Uterine smooth muscle cell (primary cell): Measurements from ENCODE around the gene ACSS1. TPM values are rescaled to one million over a fixed set of nuclear protein-coding genes. Genes with fewer than 3 reads are reported as not detected.

Source experiments
- total RNA-seq: library from RNA; depleted of rRNA; stranded (reverse); fragments of >200 nt; gene quantifications from 2 replicates; pipeline ENCODE4 v1.2.3, GENCODE V29; 2014

Gene ACSS1
- 5.5 and 6.6 TPM in 2 replicates for total RNA-seq

DNA sequence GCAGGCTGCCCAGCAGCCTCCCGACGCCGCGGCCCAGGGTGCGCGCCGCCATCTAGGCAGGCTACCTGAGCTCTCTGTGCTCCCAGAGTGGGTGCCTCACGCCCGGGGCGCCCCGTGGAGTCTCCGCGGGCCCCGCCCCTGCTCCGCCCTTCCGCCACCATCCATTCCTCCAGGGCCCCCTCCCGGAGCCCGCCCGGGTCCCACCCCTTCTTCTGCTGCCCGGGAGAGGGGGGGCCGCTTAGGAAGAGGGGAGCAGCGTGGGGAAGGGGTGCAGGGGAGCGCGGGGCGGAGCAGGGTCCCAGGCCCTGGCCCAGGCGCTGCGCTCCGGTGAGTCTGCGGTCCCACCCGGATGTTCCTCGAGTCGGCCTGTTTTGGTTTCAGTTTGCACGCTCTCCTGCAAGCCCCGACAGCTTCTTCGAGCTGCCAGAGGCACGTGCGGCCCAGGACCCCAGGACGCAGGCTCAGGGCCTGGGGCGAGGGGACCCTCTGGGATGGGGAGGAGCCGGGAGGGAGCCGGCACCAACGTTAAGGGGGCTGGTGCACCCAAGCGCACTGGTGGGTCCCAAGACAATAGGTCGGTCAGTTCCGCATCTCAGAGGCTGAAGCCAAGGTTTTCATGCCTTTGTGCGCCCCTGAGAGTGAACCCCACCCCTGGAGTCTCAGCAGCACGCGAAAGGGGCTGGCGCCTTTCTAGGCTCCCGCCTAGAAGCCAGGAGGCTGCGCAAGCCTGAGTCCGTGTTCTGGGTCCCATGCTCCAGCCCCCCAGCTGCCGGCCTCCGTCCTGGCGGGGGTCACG lies at the start of gene ACSS1:
Gene ACSS1 (minus strand): TSS at position 89 of the 796 bp plus-strand sequence. CDS start 37 bp downstream, at position 52.

DNA sequence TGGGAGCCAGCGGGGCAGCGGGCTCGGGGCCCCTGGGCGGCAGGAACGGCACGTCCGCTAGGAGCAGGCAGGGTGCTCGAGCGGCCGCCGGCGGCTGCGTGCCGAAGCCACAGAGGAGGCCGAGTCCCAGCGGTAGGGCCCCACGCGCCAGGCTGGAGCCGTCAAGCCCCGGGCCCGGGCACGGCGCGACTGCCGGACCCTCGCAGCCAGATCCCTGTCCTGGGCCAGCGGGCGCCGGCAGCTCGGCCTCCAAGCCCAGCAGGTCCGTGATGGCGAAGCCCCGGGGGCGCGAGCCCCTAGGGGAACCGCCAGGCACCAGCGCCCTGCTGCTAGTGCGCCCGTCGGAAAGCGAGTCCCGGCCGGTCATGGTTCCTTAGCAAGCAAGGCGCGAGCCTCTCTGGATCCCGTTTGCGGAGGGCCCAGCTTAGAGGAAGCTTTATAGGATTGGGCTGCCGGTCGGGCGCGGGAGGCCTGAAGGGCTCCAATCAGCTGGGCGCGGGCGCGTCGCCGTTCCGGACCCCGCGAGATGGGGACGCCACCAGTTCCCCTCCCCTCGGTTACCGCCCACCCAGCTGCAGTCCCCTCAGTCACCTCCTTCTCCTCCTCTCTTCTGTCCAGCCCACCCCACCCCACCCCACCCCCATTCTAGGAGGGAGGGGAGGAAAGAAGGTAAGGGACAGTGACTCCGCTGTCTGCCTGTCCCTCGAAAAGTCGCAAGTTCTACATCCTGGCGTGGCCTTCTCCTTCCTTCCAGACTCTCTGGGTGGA lies 24.0 kb upstream of the ACSS1 start, which contains the start of gene VSX1:
Gene VSX1 (minus strand): TSS at position 412 of the 768 bp plus-strand sequence. CDS start 45 bp downstream, at position 367.

GRCh38 chr20:24992487-24993205 lies 65.3 kb downstream of the ACSS1 start, which contains the start of gene APMAP:
APMAP (minus strand) TSS chr20:24992751; CDS start chr20:24992688, 63 bp downstream.

Other genes with a start within 250 kb of the ACSS1 start
- 0.37 TPM in 1 of 2 replicates, not detected in the other for gene CST7, start 108.9 kb downstream of the ACSS1 start, total RNA-seq
- 95.7 and 122 TPM in 2 replicates for gene APMAP, start 65.4 kb downstream of the ACSS1 start, total RNA-seq
- gene VSX1, start 24.0 kb upstream of the ACSS1 start, total RNA-seq: not detected in 2 replicates
- gene ENTPD6, start 137.6 kb upstream of the ACSS1 start, total RNA-seq: 82.3 and 99.5 TPM in 2 replicates
- 119 and 142 TPM in 2 replicates for gene PYGB, start 189.9 kb upstream of the ACSS1 start, total RNA-seq